GM21367 (cell line): Measurements from ENCODE around the gene ZC3H7B.
A peak's percentile ranks its signal among the peaks of the same experiment; 100 is the strongest.
"Not testable (repeated sequence)": the region's sequence is repeated elsewhere in the genome, so short reads cannot be mapped to it uniquely, and the experiment has no call there.

ENCODE experiments used
- ATAC-seq: cut with Tn5 transposase; IDR thresholded peaks from one replicate; pipeline ENCODE4 v1.9.1; 2021; ENCODE audit not compliant: unreplicated experiment

The ZC3H7B gene, protein sequence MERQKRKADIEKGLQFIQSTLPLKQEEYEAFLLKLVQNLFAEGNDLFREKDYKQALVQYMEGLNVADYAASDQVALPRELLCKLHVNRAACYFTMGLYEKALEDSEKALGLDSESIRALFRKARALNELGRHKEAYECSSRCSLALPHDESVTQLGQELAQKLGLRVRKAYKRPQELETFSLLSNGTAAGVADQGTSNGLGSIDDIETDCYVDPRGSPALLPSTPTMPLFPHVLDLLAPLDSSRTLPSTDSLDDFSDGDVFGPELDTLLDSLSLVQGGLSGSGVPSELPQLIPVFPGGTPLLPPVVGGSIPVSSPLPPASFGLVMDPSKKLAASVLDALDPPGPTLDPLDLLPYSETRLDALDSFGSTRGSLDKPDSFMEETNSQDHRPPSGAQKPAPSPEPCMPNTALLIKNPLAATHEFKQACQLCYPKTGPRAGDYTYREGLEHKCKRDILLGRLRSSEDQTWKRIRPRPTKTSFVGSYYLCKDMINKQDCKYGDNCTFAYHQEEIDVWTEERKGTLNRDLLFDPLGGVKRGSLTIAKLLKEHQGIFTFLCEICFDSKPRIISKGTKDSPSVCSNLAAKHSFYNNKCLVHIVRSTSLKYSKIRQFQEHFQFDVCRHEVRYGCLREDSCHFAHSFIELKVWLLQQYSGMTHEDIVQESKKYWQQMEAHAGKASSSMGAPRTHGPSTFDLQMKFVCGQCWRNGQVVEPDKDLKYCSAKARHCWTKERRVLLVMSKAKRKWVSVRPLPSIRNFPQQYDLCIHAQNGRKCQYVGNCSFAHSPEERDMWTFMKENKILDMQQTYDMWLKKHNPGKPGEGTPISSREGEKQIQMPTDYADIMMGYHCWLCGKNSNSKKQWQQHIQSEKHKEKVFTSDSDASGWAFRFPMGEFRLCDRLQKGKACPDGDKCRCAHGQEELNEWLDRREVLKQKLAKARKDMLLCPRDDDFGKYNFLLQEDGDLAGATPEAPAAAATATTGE

DNA sequence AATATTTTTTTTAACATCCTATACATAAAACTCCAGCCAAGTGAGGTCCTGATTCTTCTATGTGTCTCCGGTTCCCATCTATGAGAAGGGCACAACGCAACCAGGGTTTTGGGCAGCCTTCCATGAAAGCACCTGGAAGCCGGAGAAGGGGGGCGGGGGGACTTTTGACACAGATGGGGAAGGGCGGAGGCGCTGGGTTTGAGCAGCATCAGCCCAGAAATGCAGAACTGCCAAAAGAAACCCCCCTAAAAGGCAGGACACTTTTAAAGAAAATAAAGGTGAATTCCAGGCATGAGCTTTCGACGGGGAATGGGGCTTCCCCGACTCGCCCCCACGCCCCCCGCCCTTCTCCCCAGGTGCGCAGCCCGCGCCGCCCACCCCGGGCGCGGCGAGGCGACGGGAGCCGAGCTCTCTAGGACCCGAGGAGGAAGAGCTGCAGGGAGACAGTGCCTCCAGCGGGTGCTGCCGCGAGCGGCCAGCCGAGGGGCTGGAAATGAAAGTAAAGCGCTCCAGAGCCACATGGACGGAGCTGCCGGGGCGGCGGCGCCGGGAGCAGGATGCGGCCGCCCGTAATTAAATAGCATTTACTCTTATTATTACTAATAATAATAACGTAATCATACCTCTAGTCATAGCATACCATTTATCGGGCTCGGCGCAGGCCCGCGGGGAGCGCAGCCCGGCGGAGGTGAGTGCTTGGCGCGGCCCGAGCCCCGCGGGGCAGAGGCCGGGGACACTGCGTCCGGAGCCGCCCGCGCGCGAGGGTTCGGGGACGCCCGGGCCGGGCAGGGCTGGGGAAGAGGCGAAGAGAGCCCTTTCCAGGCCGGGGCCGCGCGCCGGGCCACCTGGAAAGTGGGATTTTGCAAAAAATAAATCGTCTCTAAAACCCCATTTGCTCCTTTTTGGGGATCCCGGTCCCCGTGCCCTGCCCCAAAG lies at the start of gene ZC3H7B:
ZC3H7B (plus strand) TSS at position 441 of the 936 bp plus-strand sequence. CDS start 19,136 bp downstream, outside the sequence.
- peak; percentile 84 for ATAC-seq

DNA sequence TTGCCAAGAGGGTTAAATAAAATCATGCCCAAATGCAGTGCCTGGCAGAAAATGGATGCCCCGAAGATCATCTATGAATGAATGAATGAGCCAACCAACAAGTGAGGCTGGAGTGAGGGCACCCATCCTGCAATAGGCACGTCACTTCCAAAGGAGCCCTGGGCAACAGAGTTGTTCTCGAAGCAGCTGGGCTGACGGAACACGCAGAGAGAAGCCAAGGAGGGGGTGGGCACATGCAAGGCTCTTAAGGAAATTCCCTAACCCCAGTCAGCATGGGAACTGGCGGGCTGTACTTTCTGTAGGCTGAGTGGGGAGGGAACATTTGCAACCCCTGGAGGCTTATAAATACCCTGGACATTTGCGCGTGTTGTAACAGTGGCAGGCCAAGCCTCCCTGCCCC lies 49.0 kb upstream of the ZC3H7B start:
- no peak for ATAC-seq

DNA sequence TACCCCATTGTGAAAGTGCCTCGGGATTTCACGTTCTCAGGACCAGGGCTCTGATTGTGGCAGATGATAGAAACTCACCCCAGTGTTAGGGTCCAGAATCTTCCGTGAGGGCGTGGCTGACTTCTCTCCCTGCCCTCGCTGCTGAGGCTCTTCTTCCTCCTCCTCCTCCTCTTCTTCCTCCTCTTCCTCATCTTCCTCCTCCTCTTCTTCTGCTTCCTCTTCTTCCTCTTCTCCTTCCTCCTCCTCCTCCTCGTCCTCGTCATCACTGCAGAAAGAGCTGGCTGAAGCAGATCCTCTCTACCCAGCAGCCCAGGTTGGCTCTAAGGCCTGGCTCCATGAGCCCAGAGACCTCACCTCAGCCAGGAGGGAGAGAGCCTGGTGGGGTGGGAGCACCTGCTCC lies 47.1 kb upstream of the ZC3H7B start:
- ATAC-seq = no peak

DNA sequence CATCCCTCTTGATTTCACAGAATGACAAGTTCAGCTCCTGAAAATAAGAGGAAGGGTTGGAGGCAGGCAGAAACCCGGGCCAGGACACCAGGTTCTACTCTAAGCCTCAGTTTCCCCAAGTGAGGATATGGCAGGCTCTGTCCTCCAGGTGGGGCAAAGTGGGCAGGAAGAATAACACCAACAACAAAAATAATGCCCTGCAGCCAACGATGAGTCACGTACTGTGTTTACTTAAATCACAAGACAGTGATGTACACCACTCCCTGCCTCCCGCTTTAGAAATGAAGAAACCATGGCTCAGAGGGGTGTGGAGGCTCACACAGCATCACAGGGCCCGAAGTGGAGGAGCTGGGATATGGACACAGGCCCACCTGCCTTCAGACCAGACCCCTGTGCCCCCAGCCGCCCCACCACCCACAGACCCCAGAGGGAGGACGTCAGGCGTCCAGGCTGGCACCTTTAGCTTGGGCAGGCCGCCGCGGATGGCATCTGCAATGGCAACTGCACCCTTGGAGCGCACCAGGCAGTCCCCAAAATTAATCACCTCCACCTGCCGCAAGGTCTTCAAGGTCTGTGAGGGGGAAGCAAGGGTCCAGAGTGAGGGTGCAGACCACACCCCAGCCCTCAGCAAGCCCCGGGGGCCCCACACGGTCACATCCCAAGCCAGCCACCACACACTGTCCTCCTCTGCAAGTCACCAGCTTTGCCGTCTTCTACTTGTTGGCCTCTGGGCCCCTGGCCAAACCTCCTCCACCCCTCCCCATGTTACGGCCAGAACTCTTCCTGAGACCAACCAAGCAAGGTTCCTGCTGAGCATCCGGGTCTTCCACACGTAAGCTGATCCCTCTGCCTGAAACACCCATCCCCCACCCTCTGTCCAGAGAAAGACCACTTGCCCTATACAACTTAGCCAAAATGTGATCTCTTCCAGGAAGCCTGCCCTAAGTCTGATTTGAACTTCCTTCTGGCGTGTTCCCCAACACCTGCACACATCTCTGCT lies 44.8 kb upstream of the ZC3H7B start:
- ATAC-seq = no peak

DNA sequence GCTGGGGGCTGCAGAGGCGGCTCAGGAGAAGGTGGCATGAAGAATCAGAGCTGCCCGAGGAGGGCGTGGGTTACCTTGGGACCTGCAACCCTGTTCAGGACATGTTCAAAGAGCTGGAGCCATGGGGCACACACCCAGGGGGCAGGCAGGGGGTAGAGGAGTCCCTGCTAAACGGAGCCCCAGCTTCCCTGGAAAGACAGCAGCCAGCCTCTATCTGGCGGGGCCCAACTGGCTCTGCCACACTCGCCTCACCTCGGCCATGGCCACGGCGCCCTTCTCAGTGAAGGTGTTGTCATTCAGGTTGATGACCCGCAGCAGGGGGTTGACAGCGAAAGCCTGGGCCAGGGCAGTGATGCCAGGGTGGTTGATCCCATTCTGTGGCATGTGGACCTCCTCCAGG lies 43.6 kb upstream of the ZC3H7B start:
- ATAC-seq = no peak

DNA sequence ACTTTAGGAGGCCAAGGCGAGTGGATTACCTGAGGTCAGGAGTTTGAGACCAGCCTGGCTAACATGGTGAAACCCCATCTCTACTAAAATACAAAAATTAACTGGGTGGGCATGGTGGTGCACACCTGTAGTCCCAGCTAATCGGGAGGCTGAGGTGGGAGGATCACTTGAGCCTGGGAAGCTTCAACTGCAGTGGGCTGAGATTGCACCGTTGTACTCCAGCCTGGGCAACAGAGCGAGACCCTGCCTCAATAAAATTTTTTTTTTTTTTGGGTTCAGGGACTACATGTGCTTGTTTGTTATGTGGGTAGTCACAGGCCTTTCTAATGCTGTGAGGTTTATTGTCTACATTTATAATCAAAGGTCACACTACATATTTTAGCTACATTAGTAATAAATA lies 41.6 kb upstream of the ZC3H7B start:
- not testable (repeated sequence) for ATAC-seq

DNA sequence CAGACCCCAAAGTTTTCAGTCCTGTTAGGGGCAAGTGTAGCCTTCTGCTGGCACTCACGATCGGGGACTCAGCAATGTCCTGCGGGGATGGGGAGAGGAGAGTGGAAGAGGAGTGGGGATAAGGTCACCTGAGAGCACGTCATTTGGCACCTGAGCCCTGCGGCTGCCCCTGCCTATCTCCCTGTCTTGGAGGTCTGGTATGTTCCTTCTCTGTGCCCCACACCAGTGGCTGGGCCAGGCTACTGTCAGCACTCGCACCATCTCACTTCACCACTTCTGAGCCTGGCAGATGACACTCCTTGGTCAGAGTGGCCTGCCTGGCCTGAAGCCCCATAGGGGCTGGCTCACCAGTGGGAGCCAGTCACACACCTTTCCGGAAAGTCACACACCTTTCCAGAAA lies 40.5 kb upstream of the ZC3H7B start:
- no peak for ATAC-seq

DNA sequence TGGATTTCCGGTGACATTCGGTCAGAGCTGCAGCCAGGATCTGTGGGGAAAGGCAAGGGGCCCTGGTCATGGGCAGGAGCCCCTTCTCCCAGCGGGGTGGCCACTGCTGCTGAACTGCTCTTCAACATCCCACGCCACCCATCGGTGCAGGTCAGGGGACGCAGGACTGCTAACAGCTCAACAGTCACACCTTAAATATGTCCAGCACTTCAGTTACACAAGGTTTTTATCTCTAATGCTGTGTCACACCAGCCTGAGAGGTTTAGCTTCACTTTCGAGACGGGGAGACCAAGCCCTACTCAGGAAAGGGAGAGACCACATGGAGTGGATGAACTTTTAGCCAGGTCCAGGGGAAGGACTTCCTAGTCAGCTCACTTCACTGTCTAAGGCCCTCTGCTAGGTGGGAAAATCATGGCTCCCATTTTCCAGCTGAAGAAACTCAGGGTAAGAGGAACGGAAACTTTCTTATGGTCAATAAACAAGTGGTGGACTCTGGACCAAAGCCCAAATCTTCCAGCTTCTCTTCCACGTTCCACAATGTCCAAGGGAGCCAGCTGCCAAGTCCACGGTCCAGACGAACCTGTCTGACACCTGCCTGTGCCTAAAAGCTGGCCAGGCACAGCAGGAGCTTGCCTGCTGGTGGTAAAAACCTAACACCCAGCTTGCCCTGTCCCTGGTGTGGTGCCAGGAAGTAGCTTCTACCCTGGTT lies 39.6 kb upstream of the ZC3H7B start:
- no peak for ATAC-seq

DNA sequence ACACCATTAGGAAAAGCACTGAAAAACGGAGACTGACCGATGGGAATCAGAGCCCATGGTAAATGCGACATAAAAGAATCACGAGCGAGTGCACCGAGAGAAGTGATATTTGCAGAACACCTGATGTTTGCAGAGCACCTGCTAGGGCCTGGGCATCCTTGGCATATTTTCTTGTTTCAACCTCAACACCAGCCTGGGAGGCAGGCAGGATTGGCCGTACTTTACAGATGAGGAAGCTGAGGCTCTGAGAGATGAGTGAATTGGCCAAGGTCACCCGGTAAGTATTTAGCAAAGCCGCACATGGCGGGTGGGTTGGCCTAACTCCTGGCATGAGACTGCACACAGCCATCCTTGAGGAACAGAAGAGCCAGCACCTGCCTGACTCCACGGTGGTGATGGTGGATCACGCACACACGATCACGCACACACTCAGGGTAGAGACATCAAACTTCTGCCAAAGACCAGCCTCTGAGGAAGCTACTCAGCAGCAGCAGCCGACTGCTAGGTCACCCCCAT lies 39.0 kb upstream of the ZC3H7B start:
- ATAC-seq = no peak

DNA sequence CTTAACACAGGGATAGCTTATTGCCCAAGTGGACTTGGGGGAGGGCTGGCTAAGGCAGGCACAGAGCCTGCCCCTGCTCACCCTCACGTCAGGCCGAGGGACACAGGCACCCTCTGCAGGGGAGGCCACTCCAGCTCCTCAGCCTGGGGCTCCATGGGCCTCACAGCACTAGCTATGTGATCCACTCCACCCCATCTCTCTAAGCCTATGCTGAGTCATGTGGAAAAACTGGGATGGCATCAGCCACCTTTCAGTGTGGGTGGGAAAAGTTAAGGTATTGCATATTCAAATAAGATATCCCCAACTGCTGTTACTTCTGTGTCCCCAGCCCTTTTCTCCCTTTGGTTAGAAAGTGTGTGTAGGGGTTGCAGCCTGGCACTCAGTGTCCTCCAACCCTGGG lies 37.6 kb upstream of the ZC3H7B start:
- no peak for ATAC-seq

DNA sequence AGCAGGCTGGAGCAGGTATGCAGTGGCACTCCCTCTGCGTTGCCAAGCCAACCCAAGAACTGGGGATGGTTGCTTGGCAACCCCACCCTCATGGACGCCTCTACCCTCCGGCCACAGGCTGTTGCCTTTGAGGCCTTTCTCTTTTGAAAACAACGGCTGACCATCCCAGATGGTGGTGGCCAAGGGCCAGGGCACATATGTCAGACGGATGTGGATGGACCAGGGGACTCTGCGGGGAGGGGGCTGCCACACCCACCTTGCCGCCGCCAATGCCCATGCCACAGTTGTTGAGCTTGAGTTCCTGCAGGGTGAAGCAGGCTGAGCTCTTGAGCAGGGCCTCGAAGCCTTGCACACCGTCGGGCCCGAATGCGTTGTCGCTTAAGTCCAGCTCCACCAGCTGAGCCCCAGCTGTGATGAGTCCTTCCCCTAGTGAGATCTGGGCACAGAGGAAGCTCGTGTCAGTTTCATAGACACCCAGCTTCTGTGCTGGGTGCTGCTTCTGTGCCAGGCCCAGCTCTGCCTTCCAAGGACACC lies 36.9 kb upstream of the ZC3H7B start:
- ATAC-seq = no peak

DNA sequence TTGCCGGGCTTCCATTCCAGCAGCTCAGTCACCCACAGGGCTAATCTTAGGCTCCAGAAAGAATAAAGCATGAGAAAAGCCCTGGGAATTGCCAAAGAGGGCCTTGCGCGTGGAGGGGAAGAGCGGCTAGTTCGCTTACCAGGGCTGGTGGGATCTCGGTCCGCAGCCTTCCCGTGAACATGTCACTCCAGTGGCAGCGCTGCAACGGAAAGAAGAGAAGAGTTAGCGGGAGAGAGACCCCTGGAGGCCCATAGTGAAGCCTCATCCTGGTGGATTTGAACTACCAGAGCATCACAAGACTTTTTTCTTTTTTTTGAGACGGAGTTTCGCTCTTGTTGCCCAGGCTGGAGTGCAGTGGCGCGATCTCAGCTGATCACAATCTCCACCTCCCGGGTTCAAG lies 33.4 kb upstream of the ZC3H7B start:
- ATAC-seq = no peak

DNA sequence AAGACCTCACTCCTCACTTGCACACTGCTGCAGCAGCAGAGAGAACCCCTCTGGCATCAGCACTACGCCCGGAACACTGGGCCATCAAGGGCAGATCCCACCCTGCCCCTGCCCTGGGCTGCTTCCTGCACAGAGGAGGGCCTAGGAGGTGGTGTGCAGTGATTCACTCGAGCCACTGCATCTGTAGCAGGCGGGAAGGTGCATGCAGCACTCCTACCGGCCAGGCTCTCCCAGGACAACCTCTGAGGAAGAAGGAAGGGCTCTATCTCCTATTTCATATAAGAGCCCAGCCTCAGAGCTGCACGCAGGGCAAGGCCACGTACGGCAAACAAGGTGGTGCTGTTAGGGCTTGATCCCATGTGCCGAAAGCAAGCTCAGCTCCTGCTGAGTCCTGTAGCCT lies 29.5 kb upstream of the ZC3H7B start:
- ATAC-seq = no peak

DNA sequence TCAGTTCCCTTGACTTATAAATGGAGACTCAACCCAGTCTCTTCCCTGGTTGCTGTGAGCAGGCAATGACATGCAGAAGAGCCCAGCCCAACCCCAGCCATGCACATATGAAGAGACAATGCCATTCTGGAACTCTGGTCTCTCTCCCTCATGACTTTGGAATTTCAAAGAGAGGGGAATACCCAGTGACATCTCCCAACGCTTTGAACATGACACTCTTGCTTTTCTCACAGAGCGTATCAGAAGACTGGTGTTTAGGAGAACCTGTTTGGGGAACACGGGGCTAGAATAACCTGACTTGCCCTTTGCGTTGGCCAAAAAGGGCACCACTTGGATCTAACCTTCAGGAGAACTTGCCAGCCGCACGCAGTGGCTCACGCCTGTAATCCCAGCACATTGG lies 28.2 kb upstream of the ZC3H7B start:
- no peak for ATAC-seq

DNA sequence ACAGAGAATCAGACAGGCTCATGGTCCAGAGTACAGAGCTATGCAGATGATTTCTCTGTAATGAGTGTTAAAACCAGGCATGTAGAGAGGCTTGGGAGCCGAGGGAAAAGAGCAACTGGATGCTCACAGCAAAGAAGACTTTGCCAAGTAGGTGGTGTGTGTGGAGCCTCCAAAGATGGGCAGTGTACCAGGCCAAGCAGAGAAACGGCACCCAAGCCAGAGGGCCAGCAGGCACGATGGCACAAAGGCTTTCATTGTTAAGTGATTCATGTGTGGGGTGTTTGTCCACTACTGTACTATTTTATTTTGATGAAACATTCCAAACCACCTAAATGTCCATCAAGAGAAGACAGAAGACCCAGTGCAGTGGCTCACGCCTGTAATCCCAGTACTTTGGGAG lies 26.5 kb upstream of the ZC3H7B start:
- ATAC-seq = no peak

DNA sequence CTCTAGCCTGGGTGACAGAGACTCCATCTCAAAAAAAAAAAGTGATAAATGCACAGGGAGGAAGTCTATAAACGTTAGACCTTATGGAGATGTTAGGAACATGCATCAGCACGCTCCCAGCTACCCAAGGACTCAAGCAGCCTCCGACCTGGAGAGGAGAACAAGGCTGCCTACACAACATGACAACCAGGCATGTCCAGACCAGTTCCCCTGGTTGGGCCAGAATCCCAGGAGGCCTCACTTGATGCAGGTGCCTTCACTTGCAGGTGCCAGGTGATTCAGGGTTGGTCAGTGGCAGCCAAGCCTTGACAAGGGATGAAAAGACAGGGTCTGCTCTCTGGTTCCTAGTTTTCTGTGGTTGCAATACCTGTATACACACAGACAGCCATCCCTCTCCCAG lies 21.3 kb upstream of the ZC3H7B start:
- no peak for ATAC-seq

DNA sequence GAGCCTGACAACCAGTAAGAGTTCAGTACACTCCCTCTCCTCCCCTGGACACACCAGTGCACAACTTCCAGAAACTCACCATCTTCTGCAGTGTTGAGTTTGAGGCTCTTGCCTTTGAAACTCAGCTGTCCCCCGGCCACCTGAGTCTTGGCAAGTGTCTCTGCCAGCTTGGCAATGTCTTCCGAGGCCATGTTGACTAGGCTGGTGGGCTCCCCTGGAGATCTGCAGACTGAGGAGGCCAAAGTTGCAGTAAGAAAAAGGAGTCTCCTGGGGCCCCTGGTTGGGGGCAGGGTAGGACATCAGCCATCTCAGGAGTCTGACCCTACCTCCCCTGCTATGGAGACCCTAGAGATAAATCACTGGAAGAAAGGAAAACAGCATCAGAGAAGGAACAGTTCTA lies 20.5 kb upstream of the ZC3H7B start:
- no peak for ATAC-seq

DNA sequence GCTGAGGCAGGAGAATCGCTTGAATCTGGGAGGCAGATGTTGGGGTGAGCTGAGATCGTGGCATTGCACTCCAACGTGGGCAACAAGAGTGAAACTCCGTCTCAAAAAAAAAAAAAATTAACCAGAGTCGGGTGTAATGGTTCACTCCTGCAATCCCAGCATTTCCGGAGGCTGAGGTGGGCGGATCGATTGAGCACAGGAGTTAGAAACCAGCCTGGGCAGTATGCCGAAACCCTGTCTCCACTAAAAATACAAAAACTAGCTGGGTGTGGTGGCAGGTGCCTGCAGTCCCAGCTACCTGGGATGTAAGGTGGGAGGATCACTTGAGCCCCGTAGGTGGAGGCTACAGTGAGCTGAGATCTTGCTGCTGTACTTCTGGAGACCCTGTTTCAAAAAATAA lies 16.9 kb upstream of the ZC3H7B start:
- ATAC-seq = no peak

DNA sequence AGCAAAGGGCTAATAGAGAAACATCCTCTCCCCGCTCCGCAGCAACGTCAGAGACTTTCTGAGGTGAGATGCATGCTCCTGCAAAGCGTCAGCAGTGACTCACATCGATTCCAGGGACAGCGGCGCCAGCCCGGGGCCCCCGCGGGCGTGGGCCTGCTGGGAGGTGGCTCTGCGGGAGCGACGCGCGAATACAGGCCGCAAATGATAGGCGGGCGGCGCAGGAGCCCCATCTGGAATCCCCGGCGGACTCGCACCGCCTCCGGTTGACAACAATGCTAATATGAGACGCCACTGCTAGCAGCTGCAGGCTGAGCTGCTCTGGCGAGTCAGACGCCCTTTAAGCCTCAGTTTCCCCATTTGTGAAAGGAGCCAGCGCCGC lies 15.9 kb upstream of the ZC3H7B start:
- ATAC-seq = peak; percentile 16
